ENCODE data around the gene TTN. TPM values are rescaled to one million over a fixed set of nuclear protein-coding genes. Genes with fewer than 3 reads are reported as not detected.

Gene TTN
- total and polyA plus RNA-seq, 5 donors from 2014 or later = 2.0 to 153 (median 3.1) TPM

DNA sequence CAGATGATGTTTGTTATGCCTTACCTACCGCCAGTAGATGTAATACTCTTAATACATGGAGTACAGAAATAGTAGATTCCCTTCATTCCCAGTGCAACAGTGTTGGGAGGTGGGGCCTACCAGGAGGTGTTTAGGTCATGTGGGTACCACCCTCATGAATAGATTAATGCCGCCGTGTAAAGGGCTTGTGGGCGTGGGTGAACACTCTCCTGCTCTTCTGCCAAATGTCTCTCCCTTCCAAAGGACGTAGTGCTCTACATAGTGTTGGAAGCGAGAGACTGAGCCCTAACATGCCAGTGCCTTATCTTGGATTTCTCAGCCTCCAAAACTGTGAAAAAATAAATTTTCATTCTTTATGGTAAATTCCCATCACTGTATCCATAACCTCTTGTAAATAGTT lies 296.8 kb downstream of the TTN start:
- DNase-seq (no peak), ATAC-seq (ENCODE audit: low read depth in 2 of 2) (no peak)
- Histone ChIP-seq H3K27ac (ENCODE audit: insufficient read depth, low read length, poor library complexity, severe bottlenecking) (no peak overlapping the region), H3K4me1 (ENCODE audit: control insufficient read depth, insufficient read depth, low read length, poor library complexity, severe bottlenecking) (peaks cover 11% of the 10 kb centered on the region), H3K36me3 (ENCODE audit: control insufficient read depth, insufficient read depth, low read length) (peaks cover 26% of the 10 kb centered on the region), H3K9me3 (ENCODE audit: control insufficient read depth in 2 of 2, low read length in 2 of 2) (no peaks in the 10 kb centered on the region), H3K27me3 (ENCODE audit: control insufficient read depth, insufficient read depth, low read length) (no peaks in the 10 kb centered on the region), H3K4me3 (ENCODE audit: low read depth, low read length) (no peak overlapping the region)
- peaks cover 12 to 18% (median 14%) of the 10 kb centered on the region in 4 donors for H3K4me1 Mint-ChIP-seq
- peaks cover 0 to 1% (median 0%) of the 10 kb centered on the region in 7 donors for H3K9me3 Mint-ChIP-seq
- no peak overlapping the region for H3K27ac Mint-ChIP-seq
- H3K27me3 Mint-ChIP-seq = no peaks in the 10 kb centered on the region
- peaks cover 13% of the 10 kb centered on the region for H3K36me3 Mint-ChIP-seq
- H3K4me3 Mint-ChIP-seq = no peak overlapping the region

DNA sequence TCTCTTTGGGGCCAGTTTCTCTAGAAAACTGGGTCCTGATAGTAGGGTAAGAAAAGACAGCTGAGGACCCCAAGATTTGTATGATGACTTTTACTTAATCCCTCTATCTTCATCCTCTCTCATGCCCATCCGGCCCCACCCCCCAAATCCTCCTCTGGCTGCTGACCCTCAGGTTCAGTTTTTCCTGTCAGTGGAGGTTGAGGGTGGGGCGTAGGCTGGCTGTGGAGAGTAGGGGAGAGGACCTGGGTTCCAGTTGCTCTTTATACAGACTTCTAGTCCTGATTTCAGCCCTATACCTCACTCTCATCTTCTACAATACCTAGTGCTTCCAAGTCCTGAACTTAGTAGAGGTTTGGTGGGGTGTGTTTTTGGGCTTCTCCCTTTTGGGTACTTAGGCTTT lies 298.6 kb downstream of the TTN start:
- Mint-ChIP-seq H3K9me3 (peaks cover 0 to 1% (median 0%) of the 10 kb centered on the region in 7 donors), H3K27me3 (no peaks in the 10 kb centered on the region), H3K4me1 (peaks cover 0 to 10% (median 0%) of the 10 kb centered on the region in 4 donors), H3K4me3 (no peak overlapping the region), H3K27ac (no peak overlapping the region), H3K36me3 (peaks cover 17% of the 10 kb centered on the region)
- DNase-seq (no peak), ATAC-seq (ENCODE audit: low read depth in 2 of 2) (no peak)
- Histone ChIP-seq H3K4me3 (ENCODE audit: low read depth, low read length) (no peak overlapping the region), H3K36me3 (ENCODE audit: control insufficient read depth, insufficient read depth, low read length) (peaks cover 41% of the 10 kb centered on the region), H3K27me3 (ENCODE audit: control insufficient read depth, insufficient read depth, low read length) (no peaks in the 10 kb centered on the region), H3K4me1 (ENCODE audit: control insufficient read depth, insufficient read depth, low read length, poor library complexity, severe bottlenecking) (no peaks in the 10 kb centered on the region), H3K27ac (ENCODE audit: insufficient read depth, low read length, poor library complexity, severe bottlenecking) (no peak overlapping the region), H3K9me3 (ENCODE audit: control insufficient read depth in 2 of 2, low read length in 2 of 2) (no peaks in the 10 kb centered on the region)

GRCh38 chr2:178506949-178507348 lies 300.3 kb downstream of the TTN start:
- DNase-seq = no peak
- Histone ChIP-seq H3K27ac (ENCODE audit: insufficient read depth, low read length, poor library complexity, severe bottlenecking) (no peak overlapping the region), H3K9me3 (ENCODE audit: control insufficient read depth in 2 of 2, low read length in 2 of 2) (no peaks in the 10 kb centered on the region), H3K4me3 (ENCODE audit: low read depth, low read length) (no peak overlapping the region), H3K4me1 (ENCODE audit: control insufficient read depth, insufficient read depth, low read length, poor library complexity, severe bottlenecking) (no peaks in the 10 kb centered on the region), H3K27me3 (ENCODE audit: control insufficient read depth, insufficient read depth, low read length) (no peaks in the 10 kb centered on the region), H3K36me3 (ENCODE audit: control insufficient read depth, insufficient read depth, low read length) (peaks cover 58% of the 10 kb centered on the region)
- H3K27me3 Mint-ChIP-seq = no peaks in the 10 kb centered on the region
- no peak for ATAC-seq (ENCODE audit: low read depth in 2 of 2)
- peak overlapping the region in 2 of 3 donors; percentile 10 to 39 for H3K27ac Mint-ChIP-seq
- peaks cover 0 to 10% (median 0%) of the 10 kb centered on the region in 4 donors for H3K4me1 Mint-ChIP-seq
- peaks cover 26% of the 10 kb centered on the region for H3K36me3 Mint-ChIP-seq
- no peak overlapping the region for H3K4me3 Mint-ChIP-seq
- no peaks in the 10 kb centered on the region for H3K9me3 Mint-ChIP-seq

GRCh38 chr2:178506524-178506923 lies 300.7 kb downstream of the TTN start:
- H3K27ac Mint-ChIP-seq = peak overlapping the region in 1 of 3 donors; percentile 10
- DNase-seq (no peak), ATAC-seq (ENCODE audit: low read depth in 2 of 2) (no peak)
- H3K36me3 Mint-ChIP-seq = peaks cover 26% of the 10 kb centered on the region
- Histone ChIP-seq H3K4me3 (ENCODE audit: low read depth, low read length) (no peak overlapping the region), H3K27ac (ENCODE audit: insufficient read depth, low read length, poor library complexity, severe bottlenecking) (no peak overlapping the region), H3K9me3 (ENCODE audit: control insufficient read depth in 2 of 2, low read length in 2 of 2) (no peaks in the 10 kb centered on the region), H3K36me3 (ENCODE audit: control insufficient read depth, insufficient read depth, low read length) (peaks cover 61% of the 10 kb centered on the region), H3K27me3 (ENCODE audit: control insufficient read depth, insufficient read depth, low read length) (no peaks in the 10 kb centered on the region), H3K4me1 (ENCODE audit: control insufficient read depth, insufficient read depth, low read length, poor library complexity, severe bottlenecking) (no peaks in the 10 kb centered on the region)
- peaks cover 0 to 6% (median 0%) of the 10 kb centered on the region in 4 donors for H3K4me1 Mint-ChIP-seq
- H3K9me3 Mint-ChIP-seq = no peaks in the 10 kb centered on the region
- no peaks in the 10 kb centered on the region for H3K27me3 Mint-ChIP-seq
- H3K4me3 Mint-ChIP-seq = no peak overlapping the region

- Mint-ChIP-seq H3K27me3 (no peaks in the 10 kb centered on the region), H3K36me3 (peaks cover 29% of the 10 kb centered on the region), H3K9me3 (no peaks in the 10 kb centered on the region), H3K4me3 (no peak overlapping the region), H3K4me1 (peaks cover 0 to 6% (median 0%) of the 10 kb centered on the region in 4 donors), H3K27ac (no peak overlapping the region)
- no peak for ATAC-seq (ENCODE audit: low read depth in 2 of 2)
- H3K4me3 ChIP-seq (ENCODE audit: low read depth, low read length) = no peak overlapping the region
- DNase-seq = no peak
- H3K4me1 ChIP-seq (ENCODE audit: control insufficient read depth, insufficient read depth, low read length, poor library complexity, severe bottlenecking) = no peaks in the 10 kb centered on the region
- no peak overlapping the region for H3K27ac ChIP-seq (ENCODE audit: insufficient read depth, low read length, poor library complexity, severe bottlenecking)
- H3K9me3 ChIP-seq (ENCODE audit: control insufficient read depth in 2 of 2, low read length in 2 of 2) = no peaks in the 10 kb centered on the region
- H3K36me3 ChIP-seq (ENCODE audit: control insufficient read depth, insufficient read depth, low read length) = peaks cover 61% of the 10 kb centered on the region
- no peaks in the 10 kb centered on the region for H3K27me3 ChIP-seq (ENCODE audit: control insufficient read depth, insufficient read depth, low read length)
These were observed 301.1 kb downstream of the TTN start for GRCh38 chr2:178506101-178506500.

DNA sequence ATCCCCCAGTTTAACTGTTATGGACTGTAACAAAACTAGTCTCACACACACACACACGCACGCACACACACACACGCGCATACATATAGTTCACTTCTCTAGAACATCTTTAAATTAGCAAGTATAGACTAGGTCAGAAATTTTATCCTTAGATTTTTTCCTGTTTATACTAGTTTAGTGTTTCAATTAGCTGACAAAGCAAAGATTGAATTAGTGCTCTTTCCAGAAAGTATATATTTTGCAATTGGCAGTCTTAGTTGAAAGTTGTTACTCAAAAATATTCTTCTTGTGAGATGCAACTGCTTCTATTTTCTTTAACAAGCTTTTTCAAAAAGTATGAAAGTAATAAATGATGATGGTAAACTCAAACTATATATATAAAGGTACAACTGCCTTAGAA lies 304.5 kb downstream of the TTN start:
- H3K4me3 ChIP-seq (ENCODE audit: low read depth, low read length) = no peak overlapping the region
- no peaks in the 10 kb centered on the region for H3K27me3 Mint-ChIP-seq
- H3K4me1 Mint-ChIP-seq = peaks cover 0 to 6% (median 0%) of the 10 kb centered on the region in 4 donors
- no peaks in the 10 kb centered on the region for H3K9me3 ChIP-seq (ENCODE audit: control insufficient read depth in 2 of 2, low read length in 2 of 2)
- DNase-seq = no peak
- H3K27ac ChIP-seq (ENCODE audit: insufficient read depth, low read length, poor library complexity, severe bottlenecking) = no peak overlapping the region
- H3K36me3 ChIP-seq (ENCODE audit: control insufficient read depth, insufficient read depth, low read length) = peaks cover 81% of the 10 kb centered on the region
- H3K27me3 ChIP-seq (ENCODE audit: control insufficient read depth, insufficient read depth, low read length) = no peaks in the 10 kb centered on the region
- H3K27ac Mint-ChIP-seq = no peak overlapping the region
- peaks cover 43% of the 10 kb centered on the region for H3K36me3 Mint-ChIP-seq
- no peaks in the 10 kb centered on the region for H3K9me3 Mint-ChIP-seq
- no peaks in the 10 kb centered on the region for H3K4me1 ChIP-seq (ENCODE audit: control insufficient read depth, insufficient read depth, low read length, poor library complexity, severe bottlenecking)
- H3K4me3 Mint-ChIP-seq = no peak overlapping the region
- ATAC-seq (ENCODE audit: low read depth in 2 of 2) = no peak

- DNase-seq (no peak), ATAC-seq (ENCODE audit: low read depth in 2 of 2) (no peak)
- H3K9me3 Mint-ChIP-seq = no peaks in the 10 kb centered on the region
- Histone ChIP-seq H3K27me3 (ENCODE audit: control insufficient read depth, insufficient read depth, low read length) (no peaks in the 10 kb centered on the region), H3K9me3 (ENCODE audit: control insufficient read depth in 2 of 2, low read length in 2 of 2) (no peaks in the 10 kb centered on the region), H3K4me1 (ENCODE audit: control insufficient read depth, insufficient read depth, low read length, poor library complexity, severe bottlenecking) (no peaks in the 10 kb centered on the region), H3K4me3 (ENCODE audit: low read depth, low read length) (no peak overlapping the region), H3K36me3 (ENCODE audit: control insufficient read depth, insufficient read depth, low read length) (peaks cover 90% of the 10 kb centered on the region), H3K27ac (ENCODE audit: insufficient read depth, low read length, poor library complexity, severe bottlenecking) (no peak overlapping the region)
- no peak overlapping the region for H3K27ac Mint-ChIP-seq
- no peaks in the 10 kb centered on the region for H3K27me3 Mint-ChIP-seq
- no peak overlapping the region for H3K4me3 Mint-ChIP-seq
- peaks cover 0 to 6% (median 0%) of the 10 kb centered on the region in 4 donors for H3K4me1 Mint-ChIP-seq
- H3K36me3 Mint-ChIP-seq = peaks cover 57% of the 10 kb centered on the region
These were observed 307.6 kb downstream of the TTN start for GRCh38 chr2:178499640-178500039.

GRCh38 chr2:178498137-178498536 lies 309.1 kb downstream of the TTN start:
- Mint-ChIP-seq H3K9me3 (no peaks in the 10 kb centered on the region), H3K36me3 (peaks cover 56% of the 10 kb centered on the region), H3K27ac (no peak overlapping the region), H3K27me3 (no peaks in the 10 kb centered on the region), H3K4me3 (no peak overlapping the region), H3K4me1 (peaks cover 0 to 6% (median 0%) of the 10 kb centered on the region in 4 donors)
- Histone ChIP-seq H3K9me3 (ENCODE audit: control insufficient read depth in 2 of 2, low read length in 2 of 2) (no peaks in the 10 kb centered on the region), H3K27ac (ENCODE audit: insufficient read depth, low read length, poor library complexity, severe bottlenecking) (no peak overlapping the region), H3K4me1 (ENCODE audit: control insufficient read depth, insufficient read depth, low read length, poor library complexity, severe bottlenecking) (no peaks in the 10 kb centered on the region), H3K27me3 (ENCODE audit: control insufficient read depth, insufficient read depth, low read length) (no peaks in the 10 kb centered on the region), H3K4me3 (ENCODE audit: low read depth, low read length) (no peak overlapping the region), H3K36me3 (ENCODE audit: control insufficient read depth, insufficient read depth, low read length) (peaks cover 90% of the 10 kb centered on the region)
- DNase-seq = no peak
- no peak for ATAC-seq (ENCODE audit: low read depth in 2 of 2)

Data from CD4-positive, CD25-positive, alpha-beta regulatory T cell (primary cell).